ENCODE results near the gene KCND3. TPM values are rescaled to one million over a fixed set of nuclear protein-coding genes. Genes with fewer than 3 reads are reported as not detected.

KCND3 gene
- polyA plus RNA-seq, 1 donor from 2014 or later = 7.8 TPM

Small RNA genes within 50 kb of the gene (small RNA-seq; reads per million reads assigned to genes)
- 0.46 to 18.6 (median 1.8) reads per million in 3 experiments for gene INKA2

Other genes with a start within 250 kb of the KCND3 start
- 26.5 and 30.0 TPM in 2 replicates for gene DDX20, start 233.8 kb downstream of the KCND3 start, polyA plus RNA-seq